Activated CD8-positive, alpha-beta T cell treated with anti-CD3 and anti-CD28 coated beads, Interleukin-2, amount 10 ng/mL, durations not matched to agents 7 days and 5 days (primary cell): ENCODE results near the gene GALNT2. TPM values are rescaled to one million over a fixed set of nuclear protein-coding genes. Genes with fewer than 3 reads are reported as not detected.

ENCODE experiments used
- ATAC-seq: fragments of 150-1000 bp; cut with Tn5 transposase; one replicate; pipeline ENCODE4 v1.10.0; 2021; ENCODE audit warnings: moderate library complexity
- CTCF ChIA-PET: fragments of 350-600 bp; sonication (Branson Sonifier 250); formaldehyde crosslinking; loops from one replicate; lab custom pipeline; 2021; ENCODE audit warnings: antibody characterized with exemption; lab: Charles Lee
- POLR2A ChIA-PET: fragments of 350-600 bp; sonication (Branson Sonifier 250); formaldehyde crosslinking; loops from one replicate; lab custom pipeline; 2021; ENCODE audit warnings: antibody characterized with exemption; lab: Charles Lee
- DNase-seq: peaks from one replicate; pipeline ENCODE4 v3.0.0-alpha.2; 2020
- H3K27ac Mint-ChIP-seq: one replicate; pipeline ENCODE4 v1.8.0; 2021; ENCODE audit warnings: mild to moderate bottlenecking, mixed read lengths
- H3K27me3 Mint-ChIP-seq: one replicate; pipeline ENCODE4 v1.8.0; 2021; ENCODE audit warnings: low read depth, mixed read lengths
- H3K36me3 Mint-ChIP-seq: one replicate; pipeline ENCODE4 v1.8.0; 2021; ENCODE audit warnings: low read depth, mixed read lengths
- H3K4me1 Mint-ChIP-seq: one replicate; pipeline ENCODE4 v1.8.0; 2021; ENCODE audit warnings: low read depth, mixed read lengths
- H3K4me3 Mint-ChIP-seq: one replicate; pipeline ENCODE4 v1.8.0; 2021; ENCODE audit warnings: mild to moderate bottlenecking, mixed read lengths
- H3K9me3 Mint-ChIP-seq: one replicate; pipeline ENCODE4 v1.8.0; 2022; ENCODE audit warnings: mixed read lengths; ENCODE audit not compliant: insufficient read depth
- total RNA-seq, 2 experiments: library from RNA; stranded (reverse); gene quantifications; one replicate each; pipeline ENCODE4 v1.2.3, GENCODE V29; 2021

The GALNT2 gene
- 10 to 100 TPM; 20.7 to 21.2 TPM for total RNA-seq

- ATAC-seq (peak; percentile 90), DNase-seq (peak; percentile 90)
- H3K4me3 Mint-ChIP-seq = peak within 1 kb of the TSS; percentile 87
- peak within 1 kb of the TSS; percentile 87 for H3K27ac Mint-ChIP-seq
- ChIA-PET CTCF (interaction anchor here (1.0 kb wide), 1 partner anchor 11 kb away, joined by 3 read pairs; no protein-coding TSS in a partner anchor), POLR2A (interaction anchor here (0.5 to 1.7 kb wide), 4 partner anchors 13 to 508 kb away, joined by 3 to 4 read pairs (median 4); partner anchors contain the start of gene ABCB10)
- H3K4me1 Mint-ChIP-seq = peaks cover 32% of the 10 kb centered on the region
- peaks cover 12% of the 10 kb centered on the region for H3K9me3 Mint-ChIP-seq
- peaks cover 2% of the 10 kb centered on the region for H3K36me3 Mint-ChIP-seq
- peaks cover 6% of the 10 kb centered on the region for H3K27me3 Mint-ChIP-seq
Observed at GRCh38 chr1:230066466-230067404, at the start of gene GALNT2. Gene GALNT2 (plus strand): TSS chr1:230067238. CDS start chr1:230067281, 43 bp downstream.

- no peaks in the 10 kb centered on the region for H3K4me1 Mint-ChIP-seq
- H3K36me3 Mint-ChIP-seq = no peaks in the 10 kb centered on the region
- H3K4me3 Mint-ChIP-seq = no peak overlapping the region
- no peaks in the 10 kb centered on the region for H3K9me3 Mint-ChIP-seq
- CTCF ChIA-PET = no interaction called here
- no peak overlapping the region for H3K27ac Mint-ChIP-seq
- POLR2A ChIA-PET = no interaction called here
- no peak for DNase-seq
- no peak for ATAC-seq
- peaks cover 7% of the 10 kb centered on the region for H3K27me3 Mint-ChIP-seq
Observed at GRCh38 chr1:230020451-230020850, 46.6 kb upstream of the GALNT2 start.

- no peak for ATAC-seq
Observed at GRCh38 chr1:230022666-230023380, 44.2 kb upstream of the GALNT2 start.

GRCh38 chr1:230025686-230026085 is 41.4 kb upstream of the GALNT2 start:
- ATAC-seq = no peak
- no peaks in the 10 kb centered on the region for H3K36me3 Mint-ChIP-seq
- no peak overlapping the region for H3K27ac Mint-ChIP-seq
- ChIA-PET CTCF (no interaction called here), POLR2A (no interaction called here)
- no peaks in the 10 kb centered on the region for H3K9me3 Mint-ChIP-seq
- no peaks in the 10 kb centered on the region for H3K27me3 Mint-ChIP-seq
- DNase-seq = no peak
- no peaks in the 10 kb centered on the region for H3K4me1 Mint-ChIP-seq
- H3K4me3 Mint-ChIP-seq = no peak overlapping the region

More at GRCh38 chr1:230022666-230023380, 44.2 kb upstream of the GALNT2 start:
- ChIA-PET CTCF (no interaction called here), POLR2A (no interaction called here)
- Mint-ChIP-seq H3K9me3 (no peaks in the 10 kb centered on the region), H3K36me3 (no peaks in the 10 kb centered on the region), H3K27ac (no peak overlapping the region), H3K27me3 (peaks cover 5% of the 10 kb centered on the region), H3K4me1 (no peaks in the 10 kb centered on the region), H3K4me3 (no peak overlapping the region)
- no peak for DNase-seq

GRCh38 chr1:230026139-230026538 is 40.9 kb upstream of the GALNT2 start:
- no peak for ATAC-seq
- Mint-ChIP-seq H3K36me3 (no peaks in the 10 kb centered on the region), H3K27me3 (no peaks in the 10 kb centered on the region), H3K4me1 (no peaks in the 10 kb centered on the region), H3K4me3 (no peak overlapping the region), H3K9me3 (no peaks in the 10 kb centered on the region), H3K27ac (no peak overlapping the region)
- DNase-seq = no peak
- POLR2A ChIA-PET = no interaction called here
- CTCF ChIA-PET = no interaction called here

GRCh38 chr1:230026572-230026971 is 40.5 kb upstream of the GALNT2 start:
- ChIA-PET POLR2A (no interaction called here), CTCF (no interaction called here)
- no peaks in the 10 kb centered on the region for H3K27me3 Mint-ChIP-seq
- H3K4me3 Mint-ChIP-seq = no peak overlapping the region
- no peaks in the 10 kb centered on the region for H3K9me3 Mint-ChIP-seq
- DNase-seq = no peak
- H3K36me3 Mint-ChIP-seq = no peaks in the 10 kb centered on the region
- no peaks in the 10 kb centered on the region for H3K4me1 Mint-ChIP-seq
- no peak for ATAC-seq
- no peak overlapping the region for H3K27ac Mint-ChIP-seq

- Mint-ChIP-seq H3K36me3 (no peaks in the 10 kb centered on the region), H3K4me1 (no peaks in the 10 kb centered on the region), H3K9me3 (no peaks in the 10 kb centered on the region), H3K27me3 (no peaks in the 10 kb centered on the region), H3K27ac (no peak overlapping the region), H3K4me3 (no peak overlapping the region)
- CTCF ChIA-PET = interaction anchor here (0.8 kb wide), 1 partner anchor 81 kb away, joined by 3 read pairs; no protein-coding TSS in a partner anchor
- ATAC-seq = no peak
- POLR2A ChIA-PET = no interaction called here
- no peak for DNase-seq
Observed at GRCh38 chr1:230028602-230029223, 38.3 kb upstream of the GALNT2 start.

GRCh38 chr1:230029244-230029941 is 37.6 kb upstream of the GALNT2 start:
- Mint-ChIP-seq H3K4me1 (no peaks in the 10 kb centered on the region), H3K27ac (no peak overlapping the region), H3K4me3 (no peak overlapping the region), H3K27me3 (no peaks in the 10 kb centered on the region), H3K36me3 (no peaks in the 10 kb centered on the region), H3K9me3 (no peaks in the 10 kb centered on the region)
- POLR2A ChIA-PET = no interaction called here
- no peak for ATAC-seq
- CTCF ChIA-PET = interaction anchor here (0.8 kb wide), 1 partner anchor 80 kb away, joined by 3 read pairs; no protein-coding TSS in a partner anchor
- no peak for DNase-seq

- H3K9me3 Mint-ChIP-seq = no peaks in the 10 kb centered on the region
- no peaks in the 10 kb centered on the region for H3K27me3 Mint-ChIP-seq
- DNase-seq = no peak
- ChIA-PET CTCF (no interaction called here), POLR2A (interaction anchor here (0.7 kb wide), 1 partner anchor 456 kb away, joined by 5 read pairs; no protein-coding TSS in a partner anchor)
- ATAC-seq = no peak
- H3K4me3 Mint-ChIP-seq = no peak overlapping the region
- H3K4me1 Mint-ChIP-seq = no peaks in the 10 kb centered on the region
- no peak overlapping the region for H3K27ac Mint-ChIP-seq
- H3K36me3 Mint-ChIP-seq = no peaks in the 10 kb centered on the region
Observed at GRCh38 chr1:230030122-230030821, 36.8 kb upstream of the GALNT2 start.

- ChIA-PET CTCF (no interaction called here), POLR2A (interaction anchor here (0.7 kb wide), 1 partner anchor 457 kb away, joined by 5 read pairs; no protein-coding TSS in a partner anchor)
- DNase-seq = no peak
Observed at GRCh38 chr1:230031131-230031530, 35.9 kb upstream of the GALNT2 start.

More at GRCh38 chr1:230031131-230031530, 35.9 kb upstream of the GALNT2 start:
- H3K27me3 Mint-ChIP-seq = no peaks in the 10 kb centered on the region
- H3K36me3 Mint-ChIP-seq = peaks cover 2% of the 10 kb centered on the region
- H3K4me1 Mint-ChIP-seq = no peaks in the 10 kb centered on the region
- no peak overlapping the region for H3K27ac Mint-ChIP-seq
- ATAC-seq = no peak
- peaks cover 3% of the 10 kb centered on the region for H3K9me3 Mint-ChIP-seq
- H3K4me3 Mint-ChIP-seq = no peak overlapping the region
